K562 (cell line): Measurements from ENCODE around the gene STK4. TPM values are rescaled to one million over a fixed set of nuclear protein-coding genes. Genes with fewer than 3 reads are reported as not detected.
A peak's percentile ranks its signal among the peaks of the same experiment; 100 is the strongest.

Source experiments
- ATAC-seq: fragments of 200-7000 bp; cut with Tn5 transposase; 3 replicates; pipeline ENCODE4 v1.9.1; 2020; ENCODE audit warnings: moderate library complexity
- BruUV-seq: library from RNA; stranded (reverse); fragments of 400-500 nt; replicated peaks from 2 replicates; lab custom pipeline; 2021; lab: Mats Ljungman, UMichigan
- CTCF ChIA-PET: fragments of 300-600 bp; formaldehyde crosslinking; extraction: SDS; loops from one replicate; lab custom pipeline; 2021; ENCODE audit warnings: low intra/inter-chr PET ratio; lab: Yijun Ruan, JAX
- POLR2A ChIA-PET: fragments of 300-600, 350-650 bp; sonication (Branson Sonifier 250); formaldehyde crosslinking; extraction: SDS; loops from one replicate; lab custom pipeline; 2021; ENCODE audit warnings: antibody characterized with exemption, inconsistent platforms; lab: Yijun Ruan, JAX
- DNase-seq, 4 experiments: peaks; one replicate each; pipeline versions ENCODE4 v3.0.0 to v3.0.0-alpha.2; 2011 to 2018; ENCODE audit warnings: low spot score in 3 of 4, mixed read lengths in 3 of 4; ENCODE audit errors: extremely low read depth in 1 of 4
- FAIRE-seq: peaks from 2 replicates; lab custom pipeline; 2011; peaks lifted over from hg19 to GRCh38; lab: Jason Lieb, UNC
- H2AFZ ChIP-seq: 2 replicates; pipeline ENCODE4 v1.6.0; 2011; ENCODE audit warnings: low read depth, low read length, control low read depth, inconsistent platforms
- H3K27ac ChIP-seq: fragments of 200-600 bp; 3 replicates; pipeline ENCODE4 v1.8.0; 2011; ENCODE audit warnings: low read depth, mild to moderate bottlenecking, control low read depth, inconsistent platforms, low read length, moderate library complexity, mixed read lengths; ENCODE audit errors: extremely low read depth
- H3K27me3 ChIP-seq, 2 experiments: fragments of 300-600 bp in 1 of 2; 2 replicates in 1 of 2; 3 replicates in 1 of 2; pipeline versions ENCODE4 v1.6.0 to v1.8.0; 2011; ENCODE audit warnings: inconsistent platforms in 2 of 2, low read length in 2 of 2, mild to moderate bottlenecking in 1 of 2, mixed read lengths in 1 of 2, moderate library complexity in 1 of 2; ENCODE audit not compliant: control insufficient read depth in 2 of 2, insufficient read depth in 2 of 2
- H3K36me3 ChIP-seq: fragments of 300-600 bp; 3 replicates; pipeline ENCODE4 v1.8.0; 2011; ENCODE audit warnings: mild to moderate bottlenecking, low read length, inconsistent platforms; ENCODE audit not compliant: control insufficient read depth, insufficient read depth
- H3K4me1 ChIP-seq, 2 experiments: fragments of 200-600 bp in 1 of 2; replicated peaks in 1 of 2; 2 replicates in 1 of 2; 3 replicates in 1 of 2; pipeline versions ENCODE4 v1.5.1 to v1.8.0; 2011; ENCODE audit warnings: inconsistent platforms in 2 of 2, low read length in 2 of 2, mild to moderate bottlenecking in 1 of 2, mixed read lengths in 1 of 2, moderate library complexity in 1 of 2; ENCODE audit not compliant: control insufficient read depth in 2 of 2, insufficient read depth in 2 of 2
- H3K4me2 ChIP-seq: 2 replicates; pipeline ENCODE4 v1.6.1; 2011; ENCODE audit warnings: low read length, control low read depth, inconsistent platforms, mixed read lengths; ENCODE audit not compliant: insufficient read depth
- H3K4me3 ChIP-seq: fragments of 200-600 bp; sonication (generic), shearing (Covaris generic); 2 replicates; pipeline ENCODE4 v1.5.1; 2016; ENCODE audit warnings: control low read depth, inconsistent platforms
- H3K79me2 ChIP-seq: fragments of 200-600 bp; 3 replicates; pipeline ENCODE4 v1.8.0; 2011; ENCODE audit warnings: low read length, inconsistent platforms; ENCODE audit not compliant: control insufficient read depth, insufficient read depth
- H3K9ac ChIP-seq, 2 experiments: 2 replicates each; pipeline versions ENCODE4 v1.6.0 to v1.6.1; 2011; ENCODE audit warnings: low read depth in 2 of 2, low read length in 2 of 2, control low read depth in 1 of 2, inconsistent platforms in 1 of 2, mild to moderate bottlenecking in 1 of 2, mixed read lengths in 1 of 2; ENCODE audit not compliant: insufficient read depth in 1 of 2
- H3K9me1 ChIP-seq: one replicate; pipeline ENCODE4 v1.6.0; 2011; ENCODE audit warnings: inconsistent platforms, mild to moderate bottlenecking, low read length, moderate library complexity; ENCODE audit not compliant: control insufficient read depth, insufficient read depth
- H3K9me3 ChIP-seq: replicated peaks from 2 replicates; pipeline ENCODE4 v1.5.1; 2011; ENCODE audit warnings: low read depth, low read length, inconsistent platforms; ENCODE audit not compliant: control insufficient read depth, insufficient read depth
- H4K20me1 ChIP-seq: replicated peaks from 2 replicates; pipeline ENCODE4 v1.6.1; 2011; ENCODE audit warnings: low read length, inconsistent platforms, mixed read lengths; ENCODE audit not compliant: control insufficient read depth, insufficient read depth
- ARID1B ChIP-seq: fragments of 450-650 bp; IDR thresholded peaks from 2 replicates; pipeline ENCODE4 v1.6.1; 2016; ENCODE audit warnings: antibody characterized with exemption, mild to moderate bottlenecking, inconsistent platforms
- CBFA2T2 ChIP-seq: fragments of 450-650 bp; conservative IDR thresholded peaks from 2 replicates; pipeline ENCODE4 v1.6.1; 2017; ENCODE audit warnings: mild to moderate bottlenecking
- EP300 ChIP-seq: IDR thresholded peaks from 2 replicates; pipeline ENCODE4 v1.6.1; 2012; ENCODE audit warnings: low read length, improper control_type of control experiment
- FOXM1 ChIP-seq, 2 experiments: fragments of 450-650 bp in 1 of 2; sonication (generic) in 1 of 2; formaldehyde crosslinking in 1 of 2; IDR thresholded peaks; 2 replicates each; pipeline versions ENCODE4 v1.6.1 to v1.9.0; 2017 to 2022; ENCODE audit warnings: low read depth in 2 of 2, mild to moderate bottlenecking in 2 of 2, missing genetic modification reagents in 1 of 2, moderate library complexity in 1 of 2
- KDM1A ChIP-seq, 2 experiments: fragments of 450-650 bp; IDR thresholded peaks; 2 replicates each; pipeline ENCODE4 v1.6.1; 2016; ENCODE audit warnings: mild to moderate bottlenecking in 2 of 2
- MBD2 ChIP-seq: sonication (generic); IDR thresholded peaks from 2 replicates; pipeline ENCODE4 v1.6.1; 2016; ENCODE audit warnings: low read depth, borderline replicate concordance
- MYNN ChIP-seq, 2 experiments: sonication (generic); formaldehyde crosslinking in 1 of 2; IDR thresholded peaks; 2 replicates each; pipeline versions ENCODE4 v1.5.0 to v1.6.1; 2016 to 2020; ENCODE audit warnings: antibody characterized with exemption in 1 of 2, missing genetic modification reagents in 1 of 2
- NCOR1 ChIP-seq: fragments of 450-650 bp; IDR thresholded peaks from 2 replicates; pipeline ENCODE4 v1.6.1; 2016; ENCODE audit warnings: mild to moderate bottlenecking, moderate library complexity
- RAD51 ChIP-seq: fragments of 450-650 bp; IDR thresholded peaks from 2 replicates; pipeline ENCODE4 v1.7.1; 2016; ENCODE audit warnings: low read depth, mild to moderate bottlenecking, borderline replicate concordance
- SAFB ChIP-seq: fragments of 200-400 bp; formaldehyde crosslinking; IDR thresholded peaks from 2 replicates; pipeline ENCODE4 v1.6.1; 2017; ENCODE audit warnings: low read depth, low read length, borderline replicate concordance
- SOX6 ChIP-seq: fragments of 450-650 bp; IDR thresholded peaks from 2 replicates; pipeline ENCODE4 v1.6.1; 2014; ENCODE audit warnings: mild to moderate bottlenecking
- TCF3 ChIP-seq: sonication (generic); formaldehyde crosslinking; IDR thresholded peaks from 2 replicates; pipeline ENCODE4 v1.4.0; 2020; ENCODE audit warnings: mild to moderate bottlenecking, missing genetic modification reagents
- TEAD4 ChIP-seq, 2 experiments: sonication (generic) in 1 of 2; formaldehyde crosslinking in 1 of 2; IDR thresholded peaks; 2 replicates each; pipeline versions ENCODE4 v1.6.1 to v1.8.0; 2012 to 2022; ENCODE audit warnings: borderline replicate concordance in 1 of 2, inconsistent platforms in 1 of 2, low read length in 1 of 2, mild to moderate bottlenecking in 1 of 2, missing genetic modification reagents in 1 of 2
- TFAP4 ChIP-seq: sonication (generic); formaldehyde crosslinking; IDR thresholded peaks from 2 replicates; pipeline ENCODE4 v1.8.0; 2022; ENCODE audit warnings: missing genetic modification reagents, mild to moderate bottlenecking, moderate library complexity, borderline replicate concordance
- TSC22D4 ChIP-seq: fragments of 450-650 bp; IDR thresholded peaks from 2 replicates; pipeline ENCODE4 v1.6.1; 2016; ENCODE audit warnings: missing genetic modification characterization, missing biosample characterization, control low read depth
- WGBS: fragments of 100-300 bp; shearing (Covaris generic); methylation state at CpG from one replicate; pipeline ENCODE4 v1.1.6; 2016; ENCODE audit warnings: low coverage, mixed read lengths; ENCODE audit not compliant: insufficient coverage; ENCODE audit errors: missing lambda C conversion rate; 5-methylcytosine and 5-hydroxymethylcytosine counted together
- in situ Hi-C: fragments of 300-500 bp; cut with MboI; formaldehyde crosslinking; loops from 4 replicates; pipeline ENCODE4 v1.15.0; 2018; ENCODE audit warnings: inconsistent platforms, mixed read lengths
- intact Hi-C: fragments of 100-400 bp; cut with micrococcal nuclease; formaldehyde crosslinking; loops from 2 replicates; pipeline ENCODE4 v1.14.2; 2022
- polyA plus RNA-seq, 8 experiments: library from polyadenylated mRNA; depleted of rRNA in 4 of 8; stranded (reverse) in 5 of 8; unstranded in 3 of 8; fragments of >200 nt; fragmentation: Nextera tagmentation in 2 of 8; fragmentation: Illumina TruSeq in 1 of 8; extraction: Ambion mirVana in 2 of 8; extraction: Trizol in 1 of 8; gene quantifications; 2 replicates each; pipeline versions ENCODE4 v1.2.1 to v1.2.3, GENCODE V29; 2011 to 2014; ENCODE audit warnings: inconsistent platforms in 1 of 8, missing spikeins in 1 of 8
- total RNA-seq, 7 experiments: library from RNA; depleted of rRNA in 6 of 7; stranded (reverse); fragments of >200 nt in 6 of 7; fragmentation: Illumina TruSeq in 2 of 7; extraction: Trizol in 2 of 7; gene quantifications; 2 replicates each; pipeline versions ENCODE4 v1.2.1 to v1.2.3, GENCODE V29; 2011 to 2021; ENCODE audit warnings: low replicate concordance in 1 of 7
- TF ChIP-seq, protein P1 (sequence below), 2 experiments: fragments of 450-650 bp in 1 of 2; sonication (generic) in 1 of 2; formaldehyde crosslinking in 1 of 2; IDR thresholded peaks in 1 of 2; conservative IDR thresholded peaks in 1 of 2; 2 replicates each; pipeline versions ENCODE4 v1.6.1 to v1.8.1; 2016 to 2023; ENCODE audit warnings: mild to moderate bottlenecking in 2 of 2, moderate library complexity in 2 of 2, inconsistent platforms in 1 of 2, missing genetic modification reagents in 1 of 2
- TF ChIP-seq, protein P2 (sequence below): fragments of 450-650 bp; IDR thresholded peaks from 2 replicates; pipeline ENCODE4 v1.6.1; 2016; ENCODE audit warnings: low read depth, mild to moderate bottlenecking, moderate library complexity

STK4 gene
- total and polyA plus RNA-seq, 9 of the 15 experiments (the other 6 are each of a cell fraction or from before 2014, with no cell fraction given), result 11.9 to 30.6 (median 22.2) TPM

GRCh38 chr20:45069261-45069660 is 102.9 kb downstream of the STK4 start:
- POLR2A ChIA-PET, result no interaction called here
- Histone ChIP-seq H3K27ac (no peak overlapping the region), H3K9ac (no peak overlapping the region), H3K9me3 (no peaks in the 10 kb centered on the region), H3K4me3 (no peak overlapping the region), H3K9me1 (no peaks in the 10 kb centered on the region), H4K20me1 (0 out of 2 replicates have a peak, but pooled peaks cover 7% of the 10 kb centered on the region), H3K27me3 (no peaks in the 10 kb centered on the region), H3K4me2 (no peak overlapping the region), H3K36me3 (peaks cover 15% of the 10 kb centered on the region), H2AFZ (no peak overlapping the region), H3K79me2 (no peaks in the 10 kb centered on the region), H3K4me1 (peaks cover 2 to 15% of the 10 kb centered on the region in 2 experiments; a peak in 4 of 5 replicates)
- intact Hi-C loops, result no loop called here
- WGBS, result 33% methylated on average over 1 of the region's 1 CpG
- DNase-seq, result peak in 1 of 4 experiments; percentile 9
- CTCF ChIA-PET, result no interaction called here
- BruUV-seq, result no TSS peak
- no peak for FAIRE-seq
- in situ Hi-C loops, result no loop called here
- no peak for ATAC-seq
- no peak for TF ChIP-seq RAD51
- TF ChIP-seq SOX6, result 0 out of 2 replicates have a peak, but pooled peaks have one; percentile 60
- TF ChIP-seq, protein P1, sequence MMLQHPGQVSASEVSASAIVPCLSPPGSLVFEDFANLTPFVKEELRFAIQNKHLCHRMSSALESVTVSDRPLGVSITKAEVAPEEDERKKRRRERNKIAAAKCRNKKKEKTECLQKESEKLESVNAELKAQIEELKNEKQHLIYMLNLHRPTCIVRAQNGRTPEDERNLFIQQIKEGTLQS (IDR thresholded peaks at IDR 0.05), result peak; percentile 71
- TF ChIP-seq, protein P1 (CRISPR knock-in tag; conservative IDR thresholded peaks at IDR 0.05), result no peak
- TF ChIP-seq TEAD4 (IDR thresholded peaks at IDR 0.05; ENCODE audit: low read length), result peak; percentile 52; the same call in 1 of the 2 replicates
- no peak for TF ChIP-seq TEAD4 (CRISPR knock-in tag; IDR thresholded peaks at IDR 0.05; ENCODE audit: borderline replicate concordance)
- TF ChIP-seq, protein P2, sequence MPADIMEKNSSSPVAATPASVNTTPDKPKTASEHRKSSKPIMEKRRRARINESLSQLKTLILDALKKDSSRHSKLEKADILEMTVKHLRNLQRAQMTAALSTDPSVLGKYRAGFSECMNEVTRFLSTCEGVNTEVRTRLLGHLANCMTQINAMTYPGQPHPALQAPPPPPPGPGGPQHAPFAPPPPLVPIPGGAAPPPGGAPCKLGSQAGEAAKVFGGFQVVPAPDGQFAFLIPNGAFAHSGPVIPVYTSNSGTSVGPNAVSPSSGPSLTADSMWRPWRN, result 0 out of 2 replicates have a peak, but pooled peaks have one; percentile 48
- TF ChIP-seq CBFA2T2, result peak; percentile 34; the same call in 1 of the 2 replicates
- TF ChIP-seq TCF3 (CRISPR knock-in tag), result peak; percentile 50
- no peak for TF ChIP-seq NCOR1
- TF ChIP-seq FOXM1 (IDR thresholded peaks at IDR 0.05; ENCODE audit: low read depth), result peak; percentile 34; the same call in 1 of the 2 replicates
- TF ChIP-seq FOXM1 (CRISPR knock-in tag; IDR thresholded peaks at IDR 0.05; ENCODE audit: low read depth), result no peak
- peak; percentile 58 to 68; a peak in 3 of 4 replicates for TF ChIP-seq KDM1A (IDR thresholded peaks at IDR 0.05)
- TF ChIP-seq TFAP4 (CRISPR knock-in tag), result no peak
- no peak for TF ChIP-seq MYNN (IDR thresholded peaks at IDR 0.05)
- no peak for TF ChIP-seq MYNN (CRISPR knock-in tag; IDR thresholded peaks at IDR 0.05)
- peak; percentile 72 for TF ChIP-seq ARID1B
- no peak for TF ChIP-seq SAFB
- TF ChIP-seq EP300, result peak; percentile 48; the same call in 1 of the 2 replicates
- TF ChIP-seq TSC22D4 (tag), result no peak
- no peak for TF ChIP-seq MBD2
